Hippocampal formation (tissue), 2 donors: ENCODE results near the gene PPHLN1.
A peak's percentile ranks its signal among the peaks of the same experiment; 100 is the strongest.

ENCODE experiments used
- DNase-seq, 2 donors: peaks; one replicate each; lab custom pipeline; 2025; lab: John Stamatoyannopoulos, UW

Gene PPHLN1

DNA sequence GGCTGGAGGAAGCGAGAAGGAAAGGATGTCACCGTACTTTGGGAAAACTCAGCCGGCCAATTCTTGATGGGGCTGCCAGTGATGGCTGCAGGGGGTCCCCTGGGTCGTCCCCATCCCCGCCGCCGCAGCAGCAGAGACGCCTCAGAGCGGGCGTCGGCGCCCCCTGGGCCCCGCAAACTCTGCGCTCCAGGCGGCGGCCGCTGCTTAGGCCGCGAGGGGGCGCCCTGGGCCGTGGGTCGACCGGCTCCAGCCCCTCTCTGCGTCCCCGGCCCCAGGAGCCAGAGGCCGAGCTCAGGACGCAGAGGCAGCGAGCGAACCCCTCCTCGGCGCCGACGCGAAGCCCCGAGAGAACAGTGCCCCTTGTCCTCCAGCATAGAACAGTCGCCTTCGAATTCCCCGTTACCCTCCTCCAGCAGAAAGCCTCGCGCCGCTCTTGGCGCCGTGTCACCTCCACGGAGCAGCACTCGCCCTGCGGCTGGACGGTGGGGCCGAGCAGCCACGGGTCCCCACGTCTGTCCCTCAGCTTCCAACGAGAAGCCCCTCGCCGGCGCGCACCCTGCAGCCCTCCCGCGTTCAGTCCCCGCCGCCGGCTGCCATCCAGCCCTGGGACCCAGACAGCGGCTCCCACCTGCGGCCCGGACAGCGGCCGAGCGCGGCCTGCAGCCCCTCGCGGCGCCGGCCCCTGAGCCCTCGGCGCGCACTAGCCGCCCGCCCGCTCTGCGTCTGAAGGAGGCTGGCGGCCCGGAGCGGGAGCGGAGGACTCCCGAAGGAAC, 157.0 kb downstream of the PPHLN1 start:
- DNase-seq, result peak in 1 of 2 donors; percentile 8

DNA sequence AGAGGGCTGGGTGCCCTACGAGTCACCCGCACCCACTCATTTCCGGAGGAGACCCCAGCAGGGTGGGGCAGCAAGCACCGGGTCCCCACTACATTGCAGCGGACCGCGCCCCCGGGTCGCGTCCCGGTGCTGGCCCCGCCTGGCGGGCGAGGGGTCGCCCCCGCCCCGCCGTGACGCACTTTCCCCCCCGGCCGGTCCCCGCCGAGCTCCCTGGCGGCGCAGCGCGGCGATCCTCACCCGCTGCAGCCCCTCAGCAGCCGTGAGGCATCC, 157.5 kb downstream of the PPHLN1 start:
- no peak for DNase-seq

DNA sequence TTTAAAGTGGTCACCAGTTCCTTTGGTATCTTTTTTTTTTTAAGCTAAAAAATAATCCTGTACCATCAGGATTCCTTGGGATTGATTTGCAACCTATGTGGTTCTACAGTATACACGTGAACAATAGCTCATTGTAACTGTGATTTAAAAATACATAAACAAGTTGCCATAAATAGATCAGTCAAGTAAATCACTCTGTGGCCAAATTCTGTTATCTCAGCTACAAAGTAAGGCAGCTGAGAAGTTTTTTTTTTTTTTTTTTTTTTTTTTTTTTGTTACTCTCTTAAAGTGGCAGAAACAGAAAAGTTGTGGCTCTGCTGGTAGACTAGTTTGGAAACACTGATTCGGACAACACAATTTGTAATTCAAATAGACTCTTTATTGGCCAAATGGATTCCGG, 159.0 kb downstream of the PPHLN1 start:
- DNase-seq, result no peak

DNA sequence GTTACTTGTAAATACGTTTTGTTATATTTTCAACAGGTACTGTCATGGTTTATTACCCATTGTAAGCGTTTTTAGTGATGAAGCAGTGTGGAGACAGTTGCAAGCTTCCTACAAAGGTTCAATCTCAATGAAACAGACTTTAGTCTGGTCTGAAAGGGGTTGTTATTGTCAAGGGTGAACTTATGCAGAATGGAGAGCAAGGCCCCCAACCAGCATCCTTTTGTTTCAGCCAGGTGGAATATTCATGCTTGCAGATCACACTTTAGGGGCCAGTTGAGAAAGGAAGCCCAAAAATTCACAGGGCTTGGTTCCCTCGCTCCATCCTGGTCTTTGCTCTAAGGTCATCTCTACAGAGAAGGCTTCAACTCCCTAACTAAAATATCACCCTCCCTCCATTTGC, 159.9 kb downstream of the PPHLN1 start:
- no peak for DNase-seq

DNA sequence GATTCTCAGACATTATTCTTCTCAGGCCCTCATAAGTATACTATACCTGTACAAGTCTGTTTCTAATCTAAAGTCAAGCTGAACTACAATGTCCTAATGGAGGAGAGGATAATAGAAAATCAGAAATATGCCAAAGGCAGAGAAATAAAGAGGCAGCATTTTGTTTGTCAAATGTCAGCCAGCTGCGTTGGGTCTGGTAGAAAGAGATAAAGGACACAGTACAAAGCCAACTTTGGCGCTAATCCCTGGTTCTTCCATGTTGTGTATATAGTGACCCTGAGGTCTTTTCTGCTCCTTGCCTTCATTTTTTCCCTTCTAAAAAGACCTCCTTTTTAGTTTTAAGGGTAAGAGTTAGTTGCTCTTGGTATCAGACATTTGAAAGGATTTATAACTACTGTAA, 160.4 kb downstream of the PPHLN1 start:
- no peak for DNase-seq

DNA sequence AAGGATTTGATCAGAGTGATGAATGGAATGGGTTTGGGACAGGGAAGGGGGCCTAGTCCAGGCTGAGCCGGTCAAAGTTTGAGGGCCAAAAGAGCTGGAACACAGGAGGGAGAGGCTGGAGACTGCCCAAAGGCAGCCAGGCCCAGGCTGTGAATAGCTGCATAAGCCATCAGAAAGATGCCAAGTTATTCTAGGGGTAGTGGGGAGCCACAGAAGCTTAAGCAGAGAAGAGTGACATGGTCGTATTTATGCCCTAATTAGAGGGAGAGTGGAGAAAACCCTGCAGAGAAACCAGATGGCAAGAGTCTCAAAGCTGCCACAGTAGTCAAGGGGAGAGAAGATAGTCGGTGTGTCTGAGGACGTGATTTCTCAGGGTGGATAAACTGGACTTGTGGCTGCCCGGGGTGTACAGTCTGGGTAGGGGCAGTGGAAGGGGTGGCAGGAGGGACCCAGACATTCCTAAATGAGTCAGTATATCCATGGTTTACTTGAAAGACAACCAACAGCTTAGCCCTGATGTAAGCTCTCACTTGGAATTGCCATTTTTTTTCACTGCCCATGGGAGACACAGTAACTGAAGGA, 164.4 kb downstream of the PPHLN1 start:
- DNase-seq, result no peak
